ENCODE measurements around the gene MTA3.

MTA3 gene

GRCh38 chr2:42765686-42766085 lies 197.3 kb downstream of the MTA3 start:
- DNase-seq = no peak

- no peak for DNase-seq
These were observed 198.9 kb downstream of the MTA3 start for GRCh38 chr2:42767080-42767898.

- no peak for DNase-seq
These were observed 199.7 kb downstream of the MTA3 start for GRCh38 chr2:42767899-42768705.

- DNase-seq = no peak
These were observed 200.3 kb downstream of the MTA3 start for GRCh38 chr2:42768706-42769256.

GRCh38 chr2:42769583-42770287 lies 201.3 kb downstream of the MTA3 start:
- no peak for DNase-seq

- no peak for DNase-seq
These were observed 202.1 kb downstream of the MTA3 start for GRCh38 chr2:42770288-42771131.

- no peak for DNase-seq
These were observed 203.2 kb downstream of the MTA3 start for GRCh38 chr2:42771546-42772153.

- DNase-seq = no peak
These were observed 206.8 kb downstream of the MTA3 start for GRCh38 chr2:42775186-42775585.

- peak; percentile 24 for DNase-seq
These were observed 207.4 kb downstream of the MTA3 start for GRCh38 chr2:42775810-42776209.

- no peak for DNase-seq
These were observed 209.7 kb downstream of the MTA3 start for GRCh38 chr2:42777883-42778805.

GRCh38 chr2:42781181-42781580 lies 212.7 kb downstream of the MTA3 start:
- DNase-seq = no peak

- no peak for DNase-seq
These were observed 215.1 kb downstream of the MTA3 start for GRCh38 chr2:42783511-42783910.

GRCh38 chr2:42784204-42784880 lies 215.9 kb downstream of the MTA3 start:
- DNase-seq = no peak

- no peak for DNase-seq
These were observed 218.3 kb downstream of the MTA3 start for GRCh38 chr2:42786561-42787345.

- DNase-seq = no peak
These were observed 219.0 kb downstream of the MTA3 start for GRCh38 chr2:42787424-42787787.

GRCh38 chr2:42787788-42788477 lies 219.5 kb downstream of the MTA3 start:
- DNase-seq = no peak

GRCh38 chr2:42788478-42788793 lies 220.0 kb downstream of the MTA3 start:
- no peak for DNase-seq

- DNase-seq = no peak
These were observed 220.4 kb downstream of the MTA3 start for GRCh38 chr2:42788882-42789281.

GRCh38 chr2:42789751-42790150 lies 221.3 kb downstream of the MTA3 start:
- DNase-seq = no peak

All from GDM1 (cell line).